ENCODE results near the gene SPDYC. TPM values are rescaled to one million over a fixed set of nuclear protein-coding genes. Genes with fewer than 3 reads are reported as not detected.

The SPDYC gene
- total RNA-seq, 1 donor from 2014 or later = not detected

- DNase-seq = no peak
- H3K9me3 ChIP-seq = no peaks in the 10 kb centered on the region
- no peak overlapping the region for H3K27ac ChIP-seq
- intact Hi-C loops (cut with DNase I) = no loop called here
- no peak for TF ChIP-seq CTCF (IDR thresholded peaks at IDR 0.05)
- peaks cover 89% of the 10 kb centered on the region for H3K36me3 ChIP-seq
- peaks cover 5% of the 10 kb centered on the region for H3K4me1 ChIP-seq
- no peak for ATAC-seq
- H3K27me3 ChIP-seq (ENCODE audit: low read depth) = no peaks in the 10 kb centered on the region
- no peak overlapping the region for H3K4me3 ChIP-seq
Observed at GRCh38 chr11:65188486-65188885, 18.5 kb downstream of the SPDYC start.

- Histone ChIP-seq H3K27ac (no peak overlapping the region), H3K4me1 (no peaks in the 10 kb centered on the region), H3K36me3 (peaks cover 93% of the 10 kb centered on the region), H3K4me3 (no peak overlapping the region), H3K9me3 (no peaks in the 10 kb centered on the region), H3K27me3 (ENCODE audit: low read depth) (no peaks in the 10 kb centered on the region)
- ATAC-seq = no peak
- no peak for TF ChIP-seq CTCF (IDR thresholded peaks at IDR 0.05)
- no peak for DNase-seq
- intact Hi-C loops (cut with DNase I) = no loop called here
Observed at GRCh38 chr11:65189191-65189590, 19.2 kb downstream of the SPDYC start.

- H3K9me3 ChIP-seq = no peaks in the 10 kb centered on the region
- H3K4me1 ChIP-seq = no peaks in the 10 kb centered on the region
- no peak overlapping the region for H3K4me3 ChIP-seq
- intact Hi-C loops (cut with DNase I) = no loop called here
- DNase-seq = no peak
- H3K27me3 ChIP-seq (ENCODE audit: low read depth) = no peaks in the 10 kb centered on the region
- no peak overlapping the region for H3K27ac ChIP-seq
- no peak for ATAC-seq
- TF ChIP-seq CTCF (IDR thresholded peaks at IDR 0.05) = no peak
- peaks cover 94% of the 10 kb centered on the region for H3K36me3 ChIP-seq
Observed at GRCh38 chr11:65194564-65194963, 24.5 kb downstream of the SPDYC start.

GRCh38 chr11:65204143-65204542 lies 34.1 kb downstream of the SPDYC start:
- H3K4me3 ChIP-seq = no peak overlapping the region
- DNase-seq = peak; percentile 34
- no peak for ATAC-seq
- H3K27ac ChIP-seq = no peak overlapping the region
- H3K9me3 ChIP-seq = no peaks in the 10 kb centered on the region
- H3K4me1 ChIP-seq = peaks cover 12% of the 10 kb centered on the region
- peaks cover 93% of the 10 kb centered on the region for H3K36me3 ChIP-seq
- no peak for TF ChIP-seq CTCF (IDR thresholded peaks at IDR 0.05)
- intact Hi-C loops (cut with DNase I) = no loop called here
- H3K27me3 ChIP-seq (ENCODE audit: low read depth) = no peaks in the 10 kb centered on the region

GRCh38 chr11:65204646-65205601 lies 34.9 kb downstream of the SPDYC start:
- DNase-seq (no peak), ATAC-seq (peak; percentile 27 to 53)
- Histone ChIP-seq H3K9me3 (no peaks in the 10 kb centered on the region), H3K36me3 (peaks cover 93% of the 10 kb centered on the region), H3K27me3 (ENCODE audit: low read depth) (no peaks in the 10 kb centered on the region), H3K27ac (no peak overlapping the region), H3K4me1 (peaks cover 14% of the 10 kb centered on the region), H3K4me3 (no peak overlapping the region)
- intact Hi-C loops (cut with DNase I) = no loop called here
- peak; percentile 87 for TF ChIP-seq CTCF (IDR thresholded peaks at IDR 0.05)
